Cortex of kidney (tissue), 1 donor: ENCODE measurements around the gene OSGIN1.

ENCODE experiments used
- DNase-seq: peaks from one replicate; lab custom pipeline; 2025; lab: John Stamatoyannopoulos, UW

OSGIN1 gene

DNA sequence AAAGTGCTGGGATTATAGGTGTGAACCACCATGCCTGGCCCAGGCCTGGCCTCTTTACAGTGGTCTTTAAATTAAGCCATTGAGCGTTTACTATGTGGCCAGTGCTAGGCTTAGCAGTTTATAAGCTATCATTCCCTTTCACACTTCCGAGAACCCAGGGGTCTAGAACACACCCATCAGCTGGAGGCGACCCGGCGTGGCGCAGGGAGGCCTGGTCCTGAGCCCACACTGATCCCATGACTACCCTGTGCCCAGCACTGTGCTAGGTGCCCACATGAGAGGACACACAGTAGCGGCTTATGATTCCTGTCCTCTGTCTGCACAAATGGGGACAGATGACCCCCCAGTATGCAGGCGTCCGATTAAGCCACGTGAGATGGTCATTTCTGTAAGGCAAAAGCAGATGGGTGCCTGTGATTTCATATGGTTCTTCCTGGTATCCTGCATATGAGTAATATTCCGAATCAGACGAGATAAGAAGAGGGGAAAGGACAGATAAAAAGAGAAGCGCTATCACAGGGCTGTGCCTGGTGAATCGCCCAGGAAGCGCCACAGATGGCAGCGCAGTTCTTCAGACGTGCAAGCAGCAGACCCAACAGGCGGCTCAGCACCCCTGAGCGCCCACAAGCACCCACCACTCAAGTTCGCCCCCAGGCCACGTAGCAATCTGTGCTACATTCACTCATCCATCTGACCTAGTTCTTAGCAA, 5.3 kb downstream of the OSGIN1 start:
- no peak for DNase-seq

DNA sequence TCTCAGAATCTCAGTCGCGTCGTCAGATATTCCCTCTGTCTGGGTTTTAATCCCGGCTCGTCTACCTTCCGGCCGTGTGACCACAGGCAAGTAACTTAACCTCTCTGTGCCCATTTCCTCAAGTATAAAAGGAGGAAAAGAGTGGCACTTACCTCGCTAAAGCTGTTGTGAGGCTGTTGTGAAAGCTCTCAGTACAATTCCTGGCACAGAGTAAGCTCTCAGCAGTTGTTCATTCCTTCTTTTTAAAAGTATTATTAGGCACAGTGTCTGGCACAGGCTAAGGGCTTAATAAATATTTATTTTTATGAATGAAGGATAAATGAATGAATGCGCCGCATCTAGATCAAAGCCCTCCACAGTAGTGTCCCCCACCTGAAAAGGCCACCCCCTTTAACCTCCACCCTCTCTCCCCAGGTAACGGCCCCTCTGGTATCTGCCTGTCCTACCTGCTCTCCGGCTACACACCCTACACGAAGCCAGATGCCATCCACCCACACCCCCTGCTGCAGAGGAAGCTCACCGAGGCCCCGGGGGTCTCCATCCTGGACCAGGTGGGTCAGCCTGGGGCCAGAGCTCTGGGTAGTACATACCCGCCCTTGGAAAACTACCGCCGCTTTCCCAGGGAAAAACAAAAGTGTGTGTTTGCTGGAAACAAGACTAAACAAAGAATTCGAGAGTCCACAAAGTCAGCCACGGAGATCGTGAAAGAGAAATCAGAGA, 6.0 kb downstream of the OSGIN1 start:
- DNase-seq = no peak

DNA sequence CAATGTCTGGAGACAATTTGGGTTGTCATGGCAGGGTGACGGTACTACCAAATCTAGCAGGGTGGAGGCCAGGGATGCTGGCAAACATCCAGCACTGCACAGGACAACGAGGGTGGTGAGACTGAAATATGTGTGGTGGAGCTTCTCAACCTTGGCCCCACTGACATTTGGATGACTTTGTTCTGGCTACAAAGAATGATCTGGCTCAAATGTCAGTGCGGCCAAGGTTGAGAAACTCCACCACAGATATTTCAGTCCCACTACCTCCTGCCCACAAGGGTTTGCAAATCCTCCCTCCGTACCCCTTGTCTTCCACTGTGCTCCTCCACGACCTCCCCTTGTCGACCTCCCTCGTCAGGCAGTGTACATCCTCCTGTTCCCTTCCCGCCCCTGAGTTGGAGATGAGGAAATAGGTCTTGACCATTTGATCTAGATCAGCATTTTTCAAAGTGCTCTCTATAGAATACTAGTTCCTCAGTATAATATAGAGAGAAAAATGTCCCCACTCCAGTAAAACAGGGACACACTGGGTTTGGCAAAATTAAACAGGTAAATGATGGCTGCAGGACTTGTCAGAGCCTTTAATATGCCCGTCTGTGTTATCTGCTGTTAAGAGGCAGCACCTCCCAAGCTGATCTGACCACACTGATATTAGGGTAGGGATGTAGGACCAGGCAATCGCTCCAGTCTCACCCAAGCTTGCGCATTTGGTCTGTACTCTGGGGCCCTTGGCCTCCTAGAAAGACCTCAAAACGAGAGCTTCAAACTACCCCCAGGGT, 6.8 kb downstream of the OSGIN1 start:
- no peak for DNase-seq

DNA sequence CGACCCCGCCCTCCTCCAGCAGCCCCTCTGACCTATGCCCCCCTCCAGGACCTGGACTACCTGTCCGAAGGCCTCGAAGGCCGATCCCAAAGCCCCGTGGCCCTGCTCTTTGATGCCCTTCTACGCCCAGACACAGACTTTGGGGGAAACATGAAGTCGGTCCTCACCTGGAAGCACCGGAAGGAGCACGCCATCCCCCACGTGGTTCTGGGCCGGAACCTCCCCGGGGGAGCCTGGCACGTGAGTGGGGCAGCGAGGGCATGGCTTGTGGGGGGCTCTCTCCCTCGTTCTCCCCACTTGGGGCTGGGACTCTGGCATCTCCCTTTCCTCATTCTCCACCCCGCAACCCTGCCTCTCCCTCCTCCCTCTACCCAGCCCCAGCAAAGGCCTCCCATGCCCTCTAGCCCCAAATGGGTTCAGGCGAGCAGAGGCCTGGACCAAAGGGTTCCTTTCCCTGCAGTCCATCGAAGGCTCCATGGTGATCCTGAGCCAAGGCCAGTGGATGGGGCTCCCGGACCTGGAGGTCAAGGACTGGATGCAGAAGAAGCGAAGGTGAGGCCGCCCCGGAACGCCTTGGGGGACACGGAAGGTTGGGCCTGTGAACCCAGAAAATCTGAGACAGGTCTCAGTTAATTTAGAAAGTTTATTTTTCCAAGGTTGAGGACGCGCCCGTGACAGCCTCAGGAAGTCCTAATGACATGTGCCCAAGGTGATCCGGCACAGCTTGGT, 7.6 kb downstream of the OSGIN1 start:
- DNase-seq = no peak

DNA sequence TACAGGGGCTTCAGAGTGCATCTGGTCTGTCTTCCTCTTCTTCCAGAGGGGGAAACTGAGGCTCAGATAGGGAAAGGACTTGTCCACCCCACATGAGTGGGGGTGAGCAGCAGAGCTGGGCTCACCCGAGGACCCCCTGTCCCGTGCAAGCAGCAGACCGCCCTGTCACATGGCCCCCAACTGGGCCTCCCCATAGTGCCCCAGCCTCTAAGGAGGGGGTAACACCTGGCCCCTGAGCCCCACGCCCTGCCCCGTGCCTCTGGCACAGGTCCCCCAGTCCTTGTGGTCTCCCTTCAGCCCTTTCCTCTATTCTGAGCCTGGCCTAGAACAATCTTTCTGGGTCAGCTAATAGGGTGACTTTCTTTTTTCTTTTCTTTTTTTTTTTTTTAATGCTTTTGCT, 8.6 kb downstream of the OSGIN1 start:
- no peak for DNase-seq

DNA sequence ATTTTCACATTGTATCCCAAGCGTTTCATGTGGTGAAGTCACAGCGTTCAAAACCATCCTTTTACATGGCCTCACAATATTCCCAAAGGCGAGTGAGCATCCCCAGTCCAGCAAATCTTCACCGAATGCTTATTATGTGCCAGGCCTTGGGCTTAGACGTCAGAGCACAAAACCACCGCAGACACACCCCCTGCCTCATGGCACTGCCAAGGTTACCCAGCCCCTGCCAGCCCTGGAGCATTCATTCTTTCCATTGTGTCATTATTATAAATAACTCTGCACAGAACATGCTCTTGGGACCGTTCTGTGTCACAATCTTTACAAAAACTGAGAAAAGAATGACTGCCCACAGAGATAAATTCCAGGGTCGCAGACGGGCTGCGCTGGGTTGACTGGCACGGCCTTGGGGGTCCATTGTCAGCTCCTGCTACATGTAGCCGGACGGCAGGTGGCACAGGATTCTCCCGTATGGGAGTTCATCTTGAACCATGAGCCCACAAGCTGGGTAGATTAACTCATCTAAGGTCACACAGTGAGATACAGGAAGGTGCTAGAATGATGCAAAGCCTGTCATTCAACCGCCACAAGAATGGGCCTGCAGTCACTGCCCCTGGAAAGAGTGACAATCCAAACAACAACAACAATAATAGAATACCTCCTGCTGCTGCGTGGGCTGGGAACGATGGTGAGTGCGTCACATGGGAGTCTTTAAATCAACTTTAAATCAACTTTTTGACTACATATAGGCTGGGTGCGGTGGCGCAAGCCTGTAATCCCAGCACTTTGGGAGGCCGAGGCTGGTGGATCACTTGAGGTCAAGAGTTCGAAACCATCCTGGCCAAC, 10.5 kb downstream of the OSGIN1 start:
- DNase-seq = no peak

DNA sequence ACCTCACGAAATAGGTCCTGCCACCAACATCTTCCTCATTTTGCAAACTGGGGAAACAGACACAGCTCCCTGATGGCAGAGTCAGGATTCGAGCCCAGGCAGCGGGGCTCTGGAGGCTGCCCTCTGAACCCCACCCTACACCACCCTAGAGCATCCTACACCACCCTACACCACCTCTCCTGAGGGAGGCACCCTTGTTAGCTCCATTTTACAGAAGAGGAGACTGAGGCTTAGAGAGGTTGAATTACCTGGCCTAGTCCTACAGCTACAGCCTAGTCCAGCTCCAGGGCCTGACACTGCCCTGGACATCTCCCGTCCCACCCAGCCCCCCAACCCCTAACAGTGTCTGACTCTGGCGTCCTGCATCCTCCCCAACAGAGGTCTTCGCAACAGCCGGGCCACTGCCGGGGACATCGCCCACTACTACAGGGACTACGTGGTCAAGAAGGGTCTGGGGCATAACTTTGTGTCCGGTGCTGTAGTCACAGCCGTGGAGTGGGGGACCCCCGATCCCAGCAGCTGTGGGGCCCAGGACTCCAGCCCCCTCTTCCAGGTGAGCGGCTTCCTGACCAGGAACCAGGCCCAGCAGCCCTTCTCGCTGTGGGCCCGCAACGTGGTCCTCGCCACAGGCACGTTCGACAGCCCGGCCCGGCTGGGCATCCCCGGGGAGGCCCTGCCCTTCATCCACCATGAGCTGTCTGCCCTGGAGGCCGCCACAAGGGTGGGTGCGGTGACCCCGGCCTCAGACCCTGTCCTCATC, 11.8 kb downstream of the OSGIN1 start:
- no peak for DNase-seq

DNA sequence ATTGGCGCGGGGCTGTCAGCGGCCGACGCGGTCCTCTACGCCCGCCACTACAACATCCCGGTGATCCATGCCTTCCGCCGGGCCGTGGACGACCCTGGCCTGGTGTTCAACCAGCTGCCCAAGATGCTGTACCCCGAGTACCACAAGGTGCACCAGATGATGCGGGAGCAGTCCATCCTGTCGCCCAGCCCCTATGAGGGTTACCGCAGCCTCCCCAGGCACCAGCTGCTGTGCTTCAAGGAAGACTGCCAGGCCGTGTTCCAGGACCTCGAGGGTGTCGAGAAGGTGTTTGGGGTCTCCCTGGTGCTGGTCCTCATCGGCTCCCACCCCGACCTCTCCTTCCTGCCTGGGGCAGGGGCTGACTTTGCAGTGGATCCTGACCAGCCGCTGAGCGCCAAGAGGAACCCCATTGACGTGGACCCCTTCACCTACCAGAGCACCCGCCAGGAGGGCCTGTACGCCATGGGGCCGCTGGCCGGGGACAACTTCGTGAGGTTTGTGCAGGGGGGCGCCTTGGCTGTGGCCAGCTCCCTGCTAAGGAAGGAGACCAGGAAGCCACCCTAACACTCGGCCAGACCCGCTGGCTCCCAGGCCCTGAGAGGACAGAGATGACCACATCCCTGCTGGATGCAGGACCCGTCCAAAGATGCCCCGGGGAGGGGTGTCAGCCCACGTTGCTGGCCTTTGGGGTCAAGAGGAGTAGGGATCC, 12.6 kb downstream of the OSGIN1 start:
- DNase-seq = no peak

DNA sequence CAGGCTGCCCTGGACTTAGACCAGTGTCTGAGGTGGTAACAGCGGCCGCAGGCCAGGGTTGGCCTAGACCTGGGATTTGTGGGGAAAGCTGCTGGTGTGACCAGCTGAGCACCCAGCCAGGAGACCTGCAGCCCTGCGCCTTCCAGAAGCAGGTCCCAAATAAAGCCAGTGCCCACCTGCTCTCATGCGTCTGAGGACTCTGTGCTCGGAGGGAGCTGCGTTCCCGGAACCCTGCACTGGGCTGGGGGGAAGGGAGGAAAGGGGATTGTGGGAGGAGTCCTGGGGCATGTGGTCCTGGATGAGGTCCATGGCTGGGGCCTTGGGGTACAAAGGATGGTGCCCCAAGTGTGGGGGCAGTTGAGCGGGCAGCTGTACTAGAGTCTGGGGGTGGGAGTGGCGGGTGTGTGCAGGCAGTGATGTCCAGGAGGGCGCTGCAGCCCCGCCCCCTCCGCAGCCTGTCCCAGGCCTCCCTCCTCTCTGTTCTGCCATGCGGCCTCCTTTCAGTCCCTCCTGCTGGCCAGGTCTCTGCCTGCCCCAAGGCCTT, 13.2 kb downstream of the OSGIN1 start:
- DNase-seq = no peak

DNA sequence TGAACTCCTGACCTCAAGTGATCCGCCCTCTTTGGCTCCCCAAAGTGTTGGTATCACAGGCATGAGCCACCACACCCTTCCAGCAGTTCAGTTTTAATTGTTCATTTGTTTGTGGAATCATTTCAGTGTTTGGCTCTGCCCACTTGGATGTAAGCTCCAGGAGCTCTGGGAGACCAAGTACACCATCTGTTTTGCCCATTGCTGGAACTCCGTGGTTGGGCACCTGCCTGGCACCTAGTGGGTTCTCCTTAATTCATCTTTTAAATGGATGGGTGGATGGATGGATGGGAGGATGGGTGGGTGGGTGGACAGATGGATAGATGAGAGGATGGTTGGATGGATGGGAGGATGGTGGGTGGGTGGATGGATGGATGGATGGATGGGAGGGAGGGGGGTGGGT, 14.1 kb downstream of the OSGIN1 start:
- DNase-seq = no peak

DNA sequence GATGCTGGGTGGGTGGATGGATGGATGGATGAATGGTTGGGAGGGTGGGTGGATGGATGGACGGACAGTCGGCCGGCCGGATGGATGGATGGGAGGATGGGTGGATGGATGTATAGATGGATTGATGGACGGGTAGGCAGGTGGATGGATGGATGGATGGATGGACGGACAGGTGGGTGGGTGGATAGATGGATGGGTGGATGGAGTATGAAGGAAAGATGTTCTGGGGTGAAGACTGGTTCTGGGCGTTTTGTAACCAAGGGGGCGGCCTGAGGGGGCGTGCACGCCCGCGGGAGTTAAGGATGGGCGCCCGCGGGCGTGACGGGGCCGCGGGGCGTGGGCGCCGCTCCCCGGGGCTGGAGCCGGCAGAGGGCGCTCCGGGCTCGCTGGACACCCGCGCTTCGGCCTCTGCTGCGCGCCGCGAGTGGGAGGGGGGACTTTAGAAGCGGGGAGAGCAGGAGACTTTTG, 14.8 kb downstream of the OSGIN1 start, which contains the start of gene NECAB2:
TSS of gene NECAB2 (plus strand) at position 407 of the 468 bp plus-strand sequence. CDS start 405 bp downstream, outside the sequence.
- DNase-seq = no peak

DNA sequence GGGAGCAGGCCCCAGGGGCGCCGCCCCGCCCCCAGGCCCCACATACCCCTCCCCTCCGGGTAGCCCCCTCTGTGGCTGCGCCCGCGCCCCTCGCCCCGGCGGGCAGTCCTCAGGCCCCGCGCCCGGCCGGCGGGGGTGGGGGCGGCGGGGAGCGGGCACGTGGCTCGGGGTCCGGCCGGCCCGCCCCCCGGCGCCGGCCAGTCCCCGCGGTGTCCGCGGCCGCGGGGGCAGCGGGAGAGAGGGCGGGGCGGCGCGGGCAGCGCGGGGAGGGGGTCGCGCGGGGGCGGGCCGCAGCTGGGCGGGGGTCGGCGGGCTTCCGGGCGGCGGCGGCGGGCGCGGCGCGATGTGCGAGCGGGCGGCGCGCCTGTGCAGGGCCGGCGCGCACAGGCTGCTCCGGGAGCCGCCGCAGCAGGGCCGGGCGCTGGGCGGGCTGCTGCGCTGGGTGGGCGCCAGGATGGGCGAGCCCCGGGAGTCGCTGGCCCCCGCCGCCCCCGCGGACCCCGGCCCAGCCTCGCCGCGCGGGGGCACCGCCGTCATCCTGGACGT, 15.3 kb downstream of the OSGIN1 start:
- DNase-seq = no peak

DNA sequence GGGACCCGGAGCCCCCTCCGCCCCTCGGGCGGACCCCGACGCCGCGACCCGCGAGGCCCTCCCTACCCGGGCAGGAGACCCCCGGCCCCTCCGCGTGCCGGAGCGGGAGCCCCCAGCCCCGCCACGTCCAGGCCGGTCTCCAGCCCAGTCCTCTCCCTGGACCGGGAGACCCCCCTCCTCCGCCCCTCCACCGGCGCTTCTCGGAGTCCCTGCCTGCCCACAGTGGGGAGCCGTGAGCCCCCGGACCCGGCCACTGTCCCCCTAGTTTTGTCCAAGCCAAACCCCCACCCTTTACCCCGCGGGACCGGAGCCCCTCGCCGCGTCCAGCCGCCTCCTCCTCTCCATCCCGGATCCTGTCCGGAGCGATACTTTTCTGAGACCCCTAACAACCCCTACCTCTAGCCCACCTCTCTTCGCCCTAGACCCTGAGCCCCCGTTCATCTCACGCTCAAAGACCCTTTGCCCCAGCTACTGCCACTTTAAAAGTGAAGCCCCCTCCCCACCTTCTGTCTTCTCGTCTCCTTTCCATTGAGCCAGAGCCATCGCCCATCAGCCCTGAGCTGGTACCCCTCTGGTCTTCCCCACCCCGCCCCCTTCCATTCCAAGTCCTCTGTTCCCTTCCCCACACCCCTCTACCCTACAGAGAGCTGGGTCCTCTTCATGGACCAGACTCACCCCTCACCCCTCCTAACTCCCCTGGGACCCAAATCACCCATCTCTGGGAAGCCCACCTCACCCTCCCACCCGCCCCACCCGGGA, 16.0 kb downstream of the OSGIN1 start:
- no peak for DNase-seq

DNA sequence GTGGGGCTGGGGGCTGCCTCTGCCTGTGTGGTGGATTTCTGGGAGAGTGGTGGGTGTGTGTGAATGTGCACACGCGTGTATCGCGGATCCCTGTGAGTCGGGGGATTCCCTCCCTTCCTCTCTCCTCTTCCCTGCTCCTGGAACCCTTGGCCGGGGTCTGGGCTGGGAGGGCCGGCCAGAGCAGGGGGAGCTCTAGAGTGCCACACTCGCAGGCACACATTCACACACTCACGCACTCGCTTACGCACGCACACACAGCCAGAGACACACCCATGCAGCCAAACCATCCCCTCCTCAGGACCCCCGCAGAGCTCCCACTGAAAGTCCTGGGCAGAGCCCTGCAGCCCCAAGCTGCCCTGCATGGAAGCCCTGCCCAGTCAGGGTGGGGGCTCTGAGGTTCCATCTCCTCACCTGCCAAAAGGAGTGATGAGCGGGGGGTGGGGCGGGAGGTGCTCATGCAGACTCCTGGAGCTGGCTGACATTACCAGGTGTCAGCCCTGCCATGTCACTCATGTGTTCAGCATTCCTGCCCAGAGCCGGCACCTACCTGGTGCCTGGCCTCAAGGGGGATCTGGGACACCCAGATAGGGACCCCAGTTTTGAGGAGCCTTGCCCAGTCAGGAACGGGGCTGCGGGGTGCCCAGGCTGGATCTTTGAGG, 16.9 kb downstream of the OSGIN1 start:
- DNase-seq = no peak

DNA sequence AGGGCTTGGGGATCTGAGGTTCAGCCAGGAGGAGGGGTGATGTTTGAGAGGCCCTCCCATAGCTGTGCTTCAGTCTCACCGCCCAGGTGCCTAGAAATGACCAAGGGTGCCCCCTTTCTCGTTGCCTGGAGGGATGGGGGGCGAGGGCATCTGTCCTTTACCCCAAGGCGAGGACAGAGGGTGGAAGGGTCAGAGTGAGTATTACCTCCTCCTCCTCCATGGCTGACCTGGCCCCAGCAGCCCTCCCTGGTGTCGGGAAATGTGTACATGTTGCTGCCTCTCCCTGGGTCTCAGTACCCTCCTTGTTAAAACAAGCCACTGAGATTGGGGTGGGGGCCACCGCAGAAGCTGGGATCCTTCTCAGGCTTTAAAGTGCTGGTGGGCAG, 17.4 kb downstream of the OSGIN1 start:
- no peak for DNase-seq

DNA sequence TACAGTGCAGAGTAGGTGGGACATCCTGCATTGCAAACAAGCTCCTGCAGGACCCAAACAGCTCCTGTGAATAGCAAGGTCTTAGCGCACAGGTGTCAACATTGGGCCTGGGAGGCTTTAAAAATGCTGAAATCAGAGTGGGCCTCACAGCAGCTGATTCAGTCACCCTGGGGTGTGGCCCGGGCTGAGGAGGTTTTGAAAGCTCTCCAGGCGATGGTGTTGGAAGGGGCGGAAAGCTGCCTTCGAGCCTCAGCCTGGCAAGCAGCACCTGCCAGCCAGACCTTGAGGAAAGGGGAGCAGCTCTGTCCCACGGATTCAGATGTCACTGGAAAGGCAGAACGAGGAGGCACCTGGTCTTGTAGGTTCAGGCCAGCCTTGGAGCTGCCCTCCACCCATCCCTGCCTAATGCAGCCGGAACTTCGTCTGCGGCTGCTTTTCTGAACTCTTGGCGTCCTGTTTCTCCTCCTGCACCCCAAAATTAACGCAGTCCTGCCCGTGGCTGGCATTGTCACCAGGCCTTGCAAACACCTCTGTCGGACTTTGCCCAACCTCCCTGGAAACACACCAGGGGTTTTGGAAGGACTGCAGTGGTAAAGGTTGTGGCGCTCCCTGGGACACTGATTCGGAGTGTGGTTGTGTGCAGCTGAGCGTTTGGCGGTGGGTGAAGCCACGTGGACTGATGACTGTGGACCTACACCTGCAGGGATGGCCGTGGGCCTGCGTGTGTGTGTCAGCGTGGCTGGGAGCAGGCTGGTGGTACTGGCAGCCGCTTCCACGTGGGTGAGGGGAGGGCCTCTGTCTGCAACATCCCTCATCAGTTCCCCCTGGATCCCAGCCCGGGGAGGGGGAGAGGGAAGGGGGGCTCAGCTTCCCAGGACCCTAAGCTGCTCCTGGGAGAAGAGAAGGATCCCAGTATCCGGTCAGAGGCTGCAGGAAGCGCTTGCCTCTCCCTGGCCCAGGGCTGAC, 18.4 kb downstream of the OSGIN1 start:
- DNase-seq = no peak
